HEK293T (cell line): Measurements from ENCODE around the gene LRRC43.

Source experiments
- ARNT ChIP-seq: fragments of 450-650 bp; IDR thresholded peaks from 2 replicates; pipeline ENCODE4 v1.6.1; 2017; ENCODE audit warnings: mild to moderate bottlenecking
- BHLHE40 ChIP-seq: fragments of 450-650 bp; IDR thresholded peaks from 2 replicates; pipeline ENCODE4 v1.6.1; 2016; ENCODE audit warnings: mild to moderate bottlenecking, moderate library complexity, borderline replicate concordance
- ELF4 ChIP-seq: fragments of 450-650 bp; IDR thresholded peaks from 2 replicates; pipeline ENCODE4 v1.6.1; 2017; ENCODE audit warnings: antibody characterized with exemption
- FOXM1 ChIP-seq: fragments of 450-650 bp; IDR thresholded peaks from 2 replicates; pipeline ENCODE4 v1.6.1; 2017; ENCODE audit warnings: mild to moderate bottlenecking, borderline replicate concordance
- L3MBTL2 ChIP-seq: fragments of 450-650 bp; conservative IDR thresholded peaks from 2 replicates; pipeline ENCODE4 v1.6.1; 2016; ENCODE audit warnings: mild to moderate bottlenecking
- LEF1 ChIP-seq: fragments of 450-650 bp; IDR thresholded peaks from 2 replicates; pipeline ENCODE4 v1.6.1; 2017; ENCODE audit warnings: mild to moderate bottlenecking, borderline replicate concordance
- NFRKB ChIP-seq: fragments of 450-650 bp; IDR thresholded peaks from 2 replicates; pipeline ENCODE4 v1.6.1; 2016; ENCODE audit warnings: mild to moderate bottlenecking, moderate library complexity
- SP1 ChIP-seq: fragments of 450-650 bp; IDR thresholded peaks from 2 replicates; pipeline ENCODE4 v1.6.1; 2017
- SUZ12 ChIP-seq: fragments of 450-650 bp; IDR thresholded peaks from 2 replicates; pipeline ENCODE4 v1.6.1; 2016; ENCODE audit warnings: mild to moderate bottlenecking
- TARDBP ChIP-seq: fragments of 450-650 bp; IDR thresholded peaks from 2 replicates; pipeline ENCODE4 v1.6.1; 2016
- ZNF384 ChIP-seq: fragments of 450-650 bp; IDR thresholded peaks from 2 replicates; pipeline ENCODE4 v1.6.1; 2016
- TF ChIP-seq, protein P1 (sequence below): fragments of 450-650 bp; IDR thresholded peaks from 2 replicates; pipeline ENCODE4 v1.6.1; 2016

DNA sequence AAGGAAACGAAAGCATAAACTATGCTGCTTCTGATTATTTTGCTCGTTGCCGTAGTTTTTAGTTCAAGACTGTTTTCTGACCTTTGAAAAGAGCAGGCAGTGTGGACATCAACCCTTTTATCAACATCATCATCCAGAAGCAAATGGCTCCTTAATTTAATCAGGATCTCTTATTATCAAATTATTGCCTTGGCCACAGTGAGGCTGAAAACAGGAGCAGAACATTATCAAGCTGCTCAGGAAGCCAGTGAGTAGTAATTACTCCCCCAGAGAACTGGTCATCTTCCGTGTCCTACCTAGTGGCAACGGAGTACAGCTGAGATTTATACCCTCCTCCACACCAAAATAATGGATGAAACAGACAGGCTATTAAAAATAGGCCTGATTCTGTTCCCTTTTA lies 45.2 kb downstream of the LRRC43 start:
- TF ChIP-seq ZNF384 (no peak), FOXM1 (no peak), TARDBP (no peak), NFRKB (no peak), SUZ12 (no peak), BHLHE40 (no peak), ARNT (no peak), SP1 (no peak), ELF4 (no peak), LEF1 (no peak), L3MBTL2 (no peak)
- TF ChIP-seq, protein P1, sequence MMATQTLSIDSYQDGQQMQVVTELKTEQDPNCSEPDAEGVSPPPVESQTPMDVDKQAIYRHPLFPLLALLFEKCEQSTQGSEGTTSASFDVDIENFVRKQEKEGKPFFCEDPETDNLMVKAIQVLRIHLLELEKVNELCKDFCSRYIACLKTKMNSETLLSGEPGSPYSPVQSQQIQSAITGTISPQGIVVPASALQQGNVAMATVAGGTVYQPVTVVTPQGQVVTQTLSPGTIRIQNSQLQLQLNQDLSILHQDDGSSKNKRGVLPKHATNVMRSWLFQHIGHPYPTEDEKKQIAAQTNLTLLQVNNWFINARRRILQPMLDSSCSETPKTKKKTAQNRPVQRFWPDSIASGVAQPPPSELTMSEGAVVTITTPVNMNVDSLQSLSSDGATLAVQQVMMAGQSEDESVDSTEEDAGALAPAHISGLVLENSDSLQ = no peak
